Adrenal gland (tissue), 12 donors: Measurements from ENCODE around the gene EIF1AD. TPM values are rescaled to one million over a fixed set of nuclear protein-coding genes. Genes with fewer than 3 reads are reported as not detected.

Experiments
- DNase-seq, 7 donors: peaks; one replicate each; pipeline ENCODE4 v3.0.0-alpha.2; 2019 to 2020
- H3K27ac ChIP-seq, 5 donors: fragments of 200-600 bp; sonication (generic) in 4 of 5; 1 replicate in 3 of 5; 2 replicates in 2 of 5; pipeline versions ENCODE4 v1.5.1 to v1.8.0; 2016 to 2020; ENCODE audit warnings: mild to moderate bottlenecking in 1 of 5
- H3K27me3 ChIP-seq: fragments of 200-600 bp; 2 replicates; pipeline ENCODE4 v1.8.0; 2021
- H3K36me3 ChIP-seq, 2 donors: fragments of 200-600 bp; replicated peaks in 1 of 2; 1 replicate in 1 of 2; 2 replicates in 1 of 2; pipeline versions ENCODE4 v1.5.1 to v1.8.0; 2018 to 2022
- H3K4me1 ChIP-seq, 2 donors: fragments of 200-600 bp; replicated peaks in 1 of 2; 1 replicate in 1 of 2; 2 replicates in 1 of 2; pipeline versions ENCODE4 v1.5.1 to v1.8.0; 2018 to 2021
- H3K4me3 ChIP-seq, 4 donors: fragments of 200-600 bp; sonication (generic) in 3 of 4; one replicate each; pipeline ENCODE4 v1.5.1; 2016 to 2018
- H3K9me3 ChIP-seq, 3 donors: fragments of 200-600 bp; sonication (generic) in 1 of 3; replicated peaks in 1 of 3; 1 replicate in 2 of 3; 2 replicates in 1 of 3; pipeline versions ENCODE4 v1.5.1 to v1.8.0; 2016 to 2021
- POLR2A ChIP-seq, 2 donors: fragments of 450-650 bp; IDR thresholded peaks; one replicate each; pipeline ENCODE4 v1.6.1; 2017; ENCODE audit warnings: antibody characterized with exemption in 2 of 2, mild to moderate bottlenecking in 2 of 2, moderate library complexity in 1 of 2
- WGBS, 4 donors: extraction: QIAGEN DNeasy Blood & Tissue Kit in 2 of 4; methylation state at CpG; one replicate each; pipeline versions ENCODE4 v1.1.5 to v1.1.7; 2013 to 2017; 5-methylcytosine and 5-hydroxymethylcytosine counted together
- intact Hi-C, 2 donors: fragments of 100-400 bp; cut with DNase I; formaldehyde crosslinking; loops; one replicate each; pipeline versions ENCODE4 v1.14.1 to v1.15.0; 2022 to 2023
- polyA plus RNA-seq, 3 donors: library from polyadenylated mRNA; stranded (reverse); fragments of 200-250 nt in 2 of 3; fragments of 350-450 nt in 1 of 3; fragmentation: Illumina TruSeq in 1 of 3; extraction: RNeasy Lipid Tissue Mini Kit (QIAGEN cat#74804) in 1 of 3; gene quantifications; one replicate each; pipeline ENCODE4 v1.2.3, GENCODE V29; 2013 to 2014
- total RNA-seq, 9 donors: library from RNA; depleted of rRNA in 4 of 9; stranded (reverse); fragments of >200 nt in 4 of 9; fragments of 120-200 nt in 1 of 9; fragmentation: NEBNext Ultra II Directional in 1 of 9; extraction: Animal tissue kit (Norgen Biotek cat#: 25700) in 1 of 9; gene quantifications; one replicate each; pipeline versions ENCODE4 v1.1.0 to v1.2.4, GENCODE V29; 2013 to 2023
- TF ChIP-seq, protein P1 (sequence below), 6 experiments: fragments of 450-650 bp in 4 of 6; fragments of 200-600 bp in 2 of 6; sonication (generic) in 1 of 6; IDR thresholded peaks; 1 replicate in 5 of 6; 2 replicates in 1 of 6; pipeline versions ENCODE4 v1.5.1 to v1.8.0; 2016 to 2021; ENCODE audit warnings: antibody characterized with exemption in 6 of 6, mild to moderate bottlenecking in 2 of 6, moderate library complexity in 1 of 6
- donor health status: healthy with polysubstance abuse.
- donor health status: Bipolar disorder and iron deficiency.
- donor health status: DM: yes; HTN: yes; CAD: no.
- donor health status: DM: no; HTN: no; CAD: no.
- donor health status: DM: no; HTN: no; CAD: no.
- donor health status: DM: yes; HTN: yes; CAD: no.

Gene EIF1AD
- total and polyA plus RNA-seq, 12 donors: 15.5 to 49.0 (median 29.6) TPM

DNA sequence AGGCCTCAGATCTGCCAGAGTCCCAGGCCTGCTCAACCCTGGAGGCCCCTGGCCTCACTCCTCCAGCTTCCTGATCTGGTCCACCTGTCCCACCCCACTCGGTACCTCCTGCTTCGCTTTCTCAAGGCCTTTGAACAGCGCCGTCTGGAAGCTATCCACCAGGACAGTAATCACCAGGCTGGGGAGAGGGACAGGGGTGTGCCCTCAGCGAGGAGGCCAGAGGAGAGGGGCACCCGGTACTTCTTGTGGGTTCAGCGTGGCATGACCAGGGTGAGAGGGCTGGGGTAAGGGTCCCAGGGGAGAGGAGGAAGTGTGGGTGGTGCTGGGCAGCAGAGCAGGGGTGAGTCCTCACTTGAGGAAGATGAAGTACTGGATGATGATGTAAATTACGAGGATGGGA, 18.3 kb upstream of the EIF1AD start:
- DNase-seq: no peak
- TF ChIP-seq, protein P1, sequence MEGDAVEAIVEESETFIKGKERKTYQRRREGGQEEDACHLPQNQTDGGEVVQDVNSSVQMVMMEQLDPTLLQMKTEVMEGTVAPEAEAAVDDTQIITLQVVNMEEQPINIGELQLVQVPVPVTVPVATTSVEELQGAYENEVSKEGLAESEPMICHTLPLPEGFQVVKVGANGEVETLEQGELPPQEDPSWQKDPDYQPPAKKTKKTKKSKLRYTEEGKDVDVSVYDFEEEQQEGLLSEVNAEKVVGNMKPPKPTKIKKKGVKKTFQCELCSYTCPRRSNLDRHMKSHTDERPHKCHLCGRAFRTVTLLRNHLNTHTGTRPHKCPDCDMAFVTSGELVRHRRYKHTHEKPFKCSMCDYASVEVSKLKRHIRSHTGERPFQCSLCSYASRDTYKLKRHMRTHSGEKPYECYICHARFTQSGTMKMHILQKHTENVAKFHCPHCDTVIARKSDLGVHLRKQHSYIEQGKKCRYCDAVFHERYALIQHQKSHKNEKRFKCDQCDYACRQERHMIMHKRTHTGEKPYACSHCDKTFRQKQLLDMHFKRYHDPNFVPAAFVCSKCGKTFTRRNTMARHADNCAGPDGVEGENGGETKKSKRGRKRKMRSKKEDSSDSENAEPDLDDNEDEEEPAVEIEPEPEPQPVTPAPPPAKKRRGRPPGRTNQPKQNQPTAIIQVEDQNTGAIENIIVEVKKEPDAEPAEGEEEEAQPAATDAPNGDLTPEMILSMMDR (IDR thresholded peaks at IDR 0.05): no peak
- TF ChIP-seq POLR2A (IDR thresholded peaks at IDR 0.05): no peak
- Histone ChIP-seq H3K36me3 (no peaks in the 10 kb centered on the region), H3K27ac (no peak overlapping the region), H3K9me3 (no peaks in the 10 kb centered on the region), H3K4me1 (peaks cover 7 to 14% of the 10 kb centered on the region in 2 donors), H3K27me3 (no peaks in the 10 kb centered on the region), H3K4me3 (no peak overlapping the region)
- intact Hi-C loops: no loop called here
- WGBS, 4 donors: 51 to 70% (median 56%) methylated on average over 3 to 8 of the region's 8 CpGs

GRCh38 chr11:66017321-66017720, 15.4 kb upstream of the EIF1AD start:
- Histone ChIP-seq H3K27me3 (peaks cover under 1% of the 10 kb centered on the region), H3K4me3 (no peak overlapping the region), H3K4me1 (peaks cover 7 to 9% of the 10 kb centered on the region in 2 donors), H3K27ac (no peak overlapping the region), H3K36me3 (no peaks in the 10 kb centered on the region), H3K9me3 (no peaks in the 10 kb centered on the region)
- DNase-seq: no peak
- intact Hi-C loops: no loop called here
- WGBS, 4 donors: 78 to 83% (median 79%) methylated on average over 3 to 4 of the region's 4 CpGs
- TF ChIP-seq, protein P1 (IDR thresholded peaks at IDR 0.05): no peak
- no peak for TF ChIP-seq POLR2A (IDR thresholded peaks at IDR 0.05)

DNA sequence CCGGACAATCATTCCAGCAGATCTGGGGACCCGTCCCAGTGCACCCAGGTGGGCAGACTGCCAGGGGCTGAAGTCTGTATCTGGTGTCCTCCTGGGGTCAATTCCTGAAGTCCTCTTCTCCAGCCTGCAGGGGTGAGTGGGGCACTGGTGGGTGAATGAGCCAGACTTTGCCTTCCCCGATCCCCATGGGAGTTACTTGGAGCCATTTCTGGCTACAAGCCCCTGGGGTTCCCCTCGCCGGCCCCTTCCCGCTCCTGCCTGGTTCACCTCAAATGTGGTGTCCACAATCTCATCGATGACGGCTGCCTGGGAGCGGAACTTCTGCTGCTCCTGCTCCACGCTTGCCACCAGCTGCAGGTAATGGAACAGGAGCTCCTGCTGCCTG, 14.8 kb upstream of the EIF1AD start:
- Histone ChIP-seq H3K9me3 (no peaks in the 10 kb centered on the region), H3K27ac (no peak overlapping the region), H3K4me1 (peaks cover 7 to 10% of the 10 kb centered on the region in 2 donors), H3K4me3 (no peak overlapping the region), H3K36me3 (no peaks in the 10 kb centered on the region), H3K27me3 (peaks cover 6% of the 10 kb centered on the region)
- DNase-seq: no peak
- TF ChIP-seq POLR2A (IDR thresholded peaks at IDR 0.05): no peak
- TF ChIP-seq, protein P1 (IDR thresholded peaks at IDR 0.05): no peak
- WGBS, 4 donors: 87 to 97% (median 93%) methylated on average over 10 of the region's 10 CpGs
- intact Hi-C loops: no loop called here

- 88 to 91% (median 89%) methylated on average over 12 to 18 of the region's 18 CpGs for WGBS, 4 donors
- Histone ChIP-seq H3K4me1 (peaks cover 4 to 10% of the 10 kb centered on the region in 2 donors), H3K4me3 (no peak overlapping the region), H3K27ac (peak overlapping the region in 1 of 5 donors; percentile 40), H3K9me3 (no peaks in the 10 kb centered on the region), H3K36me3 (no peaks in the 10 kb centered on the region), H3K27me3 (peaks cover 11% of the 10 kb centered on the region)
- TF ChIP-seq, protein P1 (IDR thresholded peaks at IDR 0.05): no peak
- TF ChIP-seq POLR2A (IDR thresholded peaks at IDR 0.05): no peak
- DNase-seq: no peak
- intact Hi-C loops: no loop called here
These were observed 14.2 kb upstream of the EIF1AD start for GRCh38 chr11:66015936-66016792.
